ENCODE results near the gene CEP164. TPM values are rescaled to one million over a fixed set of nuclear protein-coding genes. Genes with fewer than 3 reads are reported as not detected.

Gene CEP164
- total and polyA plus RNA-seq, 10 of the 15 experiments (the other 5 are each of a cell fraction or from before 2014, with no cell fraction given), result 4.2 to 31.2 (median 20.2) TPM

DNA sequence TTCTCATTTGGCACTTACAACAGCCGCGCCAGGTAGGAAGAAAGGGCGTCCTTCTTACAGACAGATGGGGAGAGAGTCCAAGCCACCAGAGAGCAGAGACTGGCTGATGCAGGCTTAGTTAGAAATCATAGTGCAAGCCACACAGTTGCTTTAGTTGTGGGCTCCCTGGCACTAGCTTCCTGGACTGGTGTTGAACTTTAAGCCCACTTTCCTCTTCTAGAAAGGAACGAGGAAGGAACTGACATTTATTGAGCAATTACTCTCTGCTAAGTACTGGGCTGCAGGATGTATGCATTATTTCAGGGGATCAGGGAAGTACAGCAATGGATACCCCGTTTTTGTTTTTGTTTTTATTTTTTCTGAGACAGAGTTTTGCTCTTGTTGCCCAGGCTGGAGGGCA is 14.6 kb upstream of the CEP164 start:
- TF ChIP-seq SREBF2 (IDR thresholded peaks at IDR 0.05; ENCODE audit: low read length) (no peak), MXI1 (IDR thresholded peaks at IDR 0.05; ENCODE audit: low read depth, low read length) (no peak), PML (IDR thresholded peaks at IDR 0.05; ENCODE audit: low read length) (no peak), NFXL1 (IDR thresholded peaks at IDR 0.05; ENCODE audit: borderline replicate concordance) (no peak), EED (IDR thresholded peaks at IDR 0.05; ENCODE audit: low read depth) (no peak)
- TF ChIP-seq, protein P1, sequence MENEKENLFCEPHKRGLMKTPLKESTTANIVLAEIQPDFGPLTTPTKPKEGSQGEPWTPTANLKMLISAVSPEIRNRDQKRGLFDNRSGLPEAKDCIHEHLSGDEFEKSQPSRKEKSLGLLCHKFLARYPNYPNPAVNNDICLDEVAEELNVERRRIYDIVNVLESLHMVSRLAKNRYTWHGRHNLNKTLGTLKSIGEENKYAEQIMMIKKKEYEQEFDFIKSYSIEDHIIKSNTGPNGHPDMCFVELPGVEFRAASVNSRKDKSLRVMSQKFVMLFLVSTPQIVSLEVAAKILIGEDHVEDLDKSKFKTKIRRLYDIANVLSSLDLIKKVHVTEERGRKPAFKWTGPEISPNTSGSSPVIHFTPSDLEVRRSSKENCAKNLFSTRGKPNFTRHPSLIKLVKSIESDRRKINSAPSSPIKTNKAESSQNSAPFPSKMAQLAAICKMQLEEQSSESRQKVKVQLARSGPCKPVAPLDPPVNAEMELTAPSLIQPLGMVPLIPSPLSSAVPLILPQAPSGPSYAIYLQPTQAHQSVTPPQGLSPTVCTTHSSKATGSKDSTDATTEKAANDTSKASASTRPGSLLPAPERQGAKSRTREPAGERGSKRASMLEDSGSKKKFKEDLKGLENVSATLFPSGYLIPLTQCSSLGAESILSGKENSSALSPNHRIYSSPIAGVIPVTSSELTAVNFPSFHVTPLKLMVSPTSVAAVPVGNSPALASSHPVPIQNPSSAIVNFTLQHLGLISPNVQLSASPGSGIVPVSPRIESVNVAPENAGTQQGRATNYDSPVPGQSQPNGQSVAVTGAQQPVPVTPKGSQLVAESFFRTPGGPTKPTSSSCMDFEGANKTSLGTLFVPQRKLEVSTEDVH (IDR thresholded peaks at IDR 0.05; ENCODE audit: low read depth, partially characterized antibody), result no peak
- Histone ChIP-seq H2AFZ (ENCODE audit: control insufficient read depth, low read depth, low read length) (no peak overlapping the region), H3K4me3 (no peak overlapping the region), H3K4me2 (ENCODE audit: control insufficient read depth, insufficient read depth) (no peak overlapping the region), H3K27ac (ENCODE audit: control insufficient read depth, insufficient read depth) (no peak overlapping the region), H3K79me2 (ENCODE audit: control insufficient read depth, insufficient read depth, low read length) (no peaks in the 10 kb centered on the region), H3K9ac (ENCODE audit: control insufficient read depth, insufficient read depth, low read length) (no peak overlapping the region), H4K20me1 (ENCODE audit: control insufficient read depth, insufficient read depth) (no peaks in the 10 kb centered on the region), H3K9me3 (replicated peaks; ENCODE audit: control insufficient read depth, insufficient read depth, low read length) (no peaks in the 10 kb centered on the region), H3K36me3 (ENCODE audit: control insufficient read depth in 2 of 2, insufficient read depth in 2 of 2, low read length in 1 of 2) (no peaks in the 10 kb centered on the region; a peak in 1 of 4 replicates), H3K27me3 (replicated peaks in 1 of 2; ENCODE audit: control insufficient read depth in 2 of 2, insufficient read depth in 2 of 2, low read length in 1 of 2) (peaks cover 10 to 22% of the 10 kb centered on the region in 2 experiments), H3K4me1 (ENCODE audit: control insufficient read depth, insufficient read depth, low read length) (peaks cover 3% of the 10 kb centered on the region)
- no TSS peak for BruUV-seq (replicated peaks)
- ChIA-PET POLR2A (no interaction called here), SMC1A (ENCODE audit: uncharacterized antibody, unreplicated experiment) (no interaction called here), RAD21 (ENCODE audit: unreplicated experiment) (no interaction called here), CTCF (no interaction called here)
- in situ Hi-C loops (cut with MboI), result no loop called here
- no peak for ATAC-seq
- WGBS (ENCODE audit: insufficient coverage, insufficient replicate concordance, low lambda C conversion rate, missing lambda C conversion rate), result 63% methylated on average over 5 of the region's 5 CpGs
- intact Hi-C loops (cut with micrococcal nuclease; ENCODE audit: unreplicated experiment), result no loop called here
- DNase-seq (ENCODE audit: low read depth, low spot score), result no peak
- FAIRE-seq, result no peak

Data from GM12878 (cell line).